Subcutaneous adipose tissue (tissue), 4 donors: ENCODE results near the gene MTHFD1. TPM values are rescaled to one million over a fixed set of nuclear protein-coding genes. Genes with fewer than 3 reads are reported as not detected.

Experiments
- CTCF ChIP-seq: fragments of 450-650 bp; IDR thresholded peaks from one replicate; pipeline ENCODE4 v1.5.1; 2016; ENCODE audit warnings: low read depth, mild to moderate bottlenecking, control low read depth, antibody characterized with exemption, moderate library complexity
- total RNA-seq, 4 donors: library from RNA; depleted of rRNA; stranded (reverse); fragments of >200 nt; gene quantifications; one replicate each; pipeline ENCODE4 v1.1.0, GENCODE V29; 2016

MTHFD1 gene
- total RNA-seq, 4 donors from 2014 or later, result 80.6 to 142 (median 99.5) TPM

- TF ChIP-seq CTCF, result no peak
Measured at GRCh38 chr14:64364907-64365306, 23.2 kb upstream of the MTHFD1 start.

- TF ChIP-seq CTCF, result no peak
Measured at GRCh38 chr14:64369201-64369600, 19.0 kb upstream of the MTHFD1 start.

GRCh38 chr14:64387232-64387781, 846 bp upstream of the MTHFD1 start:
- TF ChIP-seq CTCF, result no peak

GRCh38 chr14:64388533-64389285, 556 bp downstream of the MTHFD1 start:
- TF ChIP-seq CTCF, result no peak

DNA sequence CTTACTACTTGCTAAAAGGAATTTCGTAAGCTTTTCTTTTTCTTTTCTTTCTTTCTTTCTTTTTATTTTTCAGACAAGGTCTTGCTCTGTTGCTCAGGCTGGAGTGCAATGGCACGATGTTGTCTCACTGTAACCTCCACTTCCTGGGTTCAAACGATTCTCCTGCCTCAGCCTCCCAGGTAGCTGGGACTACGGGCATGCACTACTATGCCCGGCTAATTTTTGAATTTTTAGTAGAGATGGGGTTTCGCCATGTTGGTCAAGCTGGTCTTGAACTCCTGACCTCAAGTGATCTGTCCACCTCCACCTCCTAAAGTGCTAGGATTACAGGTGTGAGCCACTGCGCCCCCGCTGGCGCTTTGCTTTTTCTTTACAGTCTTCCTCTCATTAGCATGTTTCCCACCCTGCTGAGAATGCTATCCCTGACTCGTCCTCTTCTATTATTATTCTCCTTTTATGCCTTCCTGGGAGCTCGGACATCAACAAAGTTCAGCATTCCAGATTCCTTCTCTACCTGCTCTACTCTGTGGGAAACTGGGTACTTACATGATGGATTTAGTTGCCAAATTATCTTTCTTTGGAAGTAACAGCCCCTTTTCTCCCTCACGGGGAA, 3.1 kb downstream of the MTHFD1 start:
- TF ChIP-seq CTCF, result no peak

DNA sequence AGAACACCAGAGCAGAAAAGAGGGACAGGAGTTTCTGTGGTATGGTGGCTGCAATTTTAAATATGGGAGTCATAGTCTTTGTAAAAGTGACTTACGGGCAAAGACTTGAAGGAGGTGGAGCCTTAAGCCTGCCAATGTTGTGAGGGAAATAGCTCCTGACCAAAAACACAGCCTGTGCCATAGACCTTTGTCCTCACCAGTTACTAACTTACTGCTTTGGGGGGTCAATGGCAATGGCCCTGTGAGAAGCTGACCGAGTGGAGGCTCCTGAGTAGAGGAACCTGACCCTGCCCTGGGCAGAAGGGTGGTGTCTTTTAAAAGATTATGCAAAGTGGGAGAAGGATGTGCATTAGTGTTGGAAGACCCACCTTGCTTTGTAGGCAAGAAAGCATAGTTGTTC, 3.8 kb downstream of the MTHFD1 start:
- TF ChIP-seq CTCF, result no peak

- TF ChIP-seq CTCF, result no peak
Measured at GRCh38 chr14:64394423-64394822, 6.3 kb downstream of the MTHFD1 start.
